HepG2 (cell line): ENCODE data around the gene PPP1R12B. TPM values are rescaled to one million over a fixed set of nuclear protein-coding genes. Genes with fewer than 3 reads are reported as not detected.

ENCODE experiments used
- BCL6 ChIP-seq: IDR thresholded peaks from 2 replicates; pipeline ENCODE4 v1.6.1; 2016; ENCODE audit warnings: missing genetic modification reagents, missing compliant biosample characterization
- CBX1 ChIP-seq: IDR thresholded peaks from one replicate; pipeline ENCODE4 v1.6.1; 2016; ENCODE audit warnings: antibody characterized with exemption, low read depth
- ELF1 ChIP-seq: sonication (generic); formaldehyde crosslinking; IDR thresholded peaks from 2 replicates; pipeline ENCODE4 v1.4.0; 2020; ENCODE audit warnings: missing genetic modification reagents
- HDAC2 ChIP-seq: sonication (generic); formaldehyde crosslinking; IDR thresholded peaks from 2 replicates; pipeline ENCODE4 v1.4.0; 2020; ENCODE audit warnings: missing genetic modification reagents
- HNRNPL ChIP-seq: fragments of 200-400 bp; formaldehyde crosslinking; IDR thresholded peaks from 2 replicates; pipeline ENCODE4 v1.6.1; 2017; ENCODE audit warnings: mild to moderate bottlenecking, low read depth, low read length
- MEIS2 ChIP-seq: sonication (generic); formaldehyde crosslinking; IDR thresholded peaks from 2 replicates; pipeline ENCODE4 v1.9.0; 2021; ENCODE audit warnings: mild to moderate bottlenecking, missing genetic modification reagents
- RARA ChIP-seq: IDR thresholded peaks from 2 replicates; pipeline ENCODE4 v1.6.1; 2016; ENCODE audit warnings: missing genetic modification reagents, missing compliant biosample characterization
- ZBTB38 ChIP-seq: sonication (generic); formaldehyde crosslinking; IDR thresholded peaks from 2 replicates; pipeline ENCODE4 v1.5.1; 2020; ENCODE audit warnings: mild to moderate bottlenecking, missing genetic modification reagents
- ZFX ChIP-seq: sonication (generic); formaldehyde crosslinking; IDR thresholded peaks from 2 replicates; pipeline ENCODE4 v1.4.0; 2020; ENCODE audit warnings: mild to moderate bottlenecking, low read depth, missing genetic modification reagents, moderate library complexity
- ZFY ChIP-seq: sonication (generic); formaldehyde crosslinking; IDR thresholded peaks from 2 replicates; pipeline ENCODE4 v1.4.0; 2020; ENCODE audit warnings: missing genetic modification reagents
- ZIK1 ChIP-seq: sonication (generic); formaldehyde crosslinking; IDR thresholded peaks from 2 replicates; pipeline ENCODE4 v1.5.0; 2020; ENCODE audit warnings: mild to moderate bottlenecking, low read depth, missing genetic modification reagents, borderline replicate concordance
- ZNF292 ChIP-seq: sonication (generic); formaldehyde crosslinking; IDR thresholded peaks from 2 replicates; pipeline ENCODE4 v1.8.1; 2022; ENCODE audit warnings: mild to moderate bottlenecking, low read depth, missing genetic modification reagents, borderline replicate concordance
- ZNF501 ChIP-seq: sonication (generic); formaldehyde crosslinking; IDR thresholded peaks from 2 replicates; pipeline ENCODE4 v1.5.1; 2020; ENCODE audit warnings: mild to moderate bottlenecking, moderate library complexity, missing genetic modification reagents
- polyA plus RNA-seq, 8 experiments: library from polyadenylated mRNA; depleted of rRNA in 3 of 8; stranded (reverse) in 7 of 8; unstranded in 1 of 8; fragments of >200 nt; fragmentation: Illumina TruSeq in 4 of 8; extraction: Trizol in 4 of 8; gene quantifications; 2 replicates each; pipeline versions ENCODE4 v1.2.1 to v1.2.3, GENCODE V29; 2011 to 2016; ENCODE audit warnings: low read depth in 4 of 8, missing spikeins in 1 of 8, mixed read lengths in 1 of 8; ENCODE audit not compliant: insufficient read depth in 1 of 8
- total RNA-seq, 5 experiments: library from RNA; depleted of rRNA; stranded (reverse); fragments of >200 nt; fragmentation: Illumina TruSeq; extraction: Trizol; gene quantifications; 2 replicates each; pipeline ENCODE4 v1.2.3, GENCODE V29; 2016; ENCODE audit warnings: low read depth in 1 of 5
- TF ChIP-seq, protein P1 (sequence below): sonication (generic); formaldehyde crosslinking; IDR thresholded peaks from 2 replicates; pipeline ENCODE4 v1.4.0; 2020; ENCODE audit warnings: missing genetic modification reagents
- TF ChIP-seq, protein P2 (sequence below): sonication (generic); formaldehyde crosslinking; IDR thresholded peaks from 2 replicates; pipeline ENCODE4 v1.8.0; 2022; ENCODE audit warnings: missing genetic modification reagents, mild to moderate bottlenecking, moderate library complexity, borderline replicate concordance
- TF ChIP-seq, protein P3 (sequence below): sonication (generic); formaldehyde crosslinking; IDR thresholded peaks from 2 replicates; pipeline ENCODE4 v1.8.1; 2023; ENCODE audit warnings: mild to moderate bottlenecking, missing genetic modification reagents
- TF ChIP-seq, protein P4 (sequence below): sonication (generic); formaldehyde crosslinking; IDR thresholded peaks from 2 replicates; pipeline ENCODE4 v1.5.1; 2020; ENCODE audit warnings: mild to moderate bottlenecking, missing genetic modification reagents, moderate library complexity

Gene PPP1R12B
- total and polyA plus RNA-seq, 2 of the 13 experiments (the other 11 are each of a cell fraction or from before 2014, with no cell fraction given), result 12.0 to 13.6 TPM

DNA sequence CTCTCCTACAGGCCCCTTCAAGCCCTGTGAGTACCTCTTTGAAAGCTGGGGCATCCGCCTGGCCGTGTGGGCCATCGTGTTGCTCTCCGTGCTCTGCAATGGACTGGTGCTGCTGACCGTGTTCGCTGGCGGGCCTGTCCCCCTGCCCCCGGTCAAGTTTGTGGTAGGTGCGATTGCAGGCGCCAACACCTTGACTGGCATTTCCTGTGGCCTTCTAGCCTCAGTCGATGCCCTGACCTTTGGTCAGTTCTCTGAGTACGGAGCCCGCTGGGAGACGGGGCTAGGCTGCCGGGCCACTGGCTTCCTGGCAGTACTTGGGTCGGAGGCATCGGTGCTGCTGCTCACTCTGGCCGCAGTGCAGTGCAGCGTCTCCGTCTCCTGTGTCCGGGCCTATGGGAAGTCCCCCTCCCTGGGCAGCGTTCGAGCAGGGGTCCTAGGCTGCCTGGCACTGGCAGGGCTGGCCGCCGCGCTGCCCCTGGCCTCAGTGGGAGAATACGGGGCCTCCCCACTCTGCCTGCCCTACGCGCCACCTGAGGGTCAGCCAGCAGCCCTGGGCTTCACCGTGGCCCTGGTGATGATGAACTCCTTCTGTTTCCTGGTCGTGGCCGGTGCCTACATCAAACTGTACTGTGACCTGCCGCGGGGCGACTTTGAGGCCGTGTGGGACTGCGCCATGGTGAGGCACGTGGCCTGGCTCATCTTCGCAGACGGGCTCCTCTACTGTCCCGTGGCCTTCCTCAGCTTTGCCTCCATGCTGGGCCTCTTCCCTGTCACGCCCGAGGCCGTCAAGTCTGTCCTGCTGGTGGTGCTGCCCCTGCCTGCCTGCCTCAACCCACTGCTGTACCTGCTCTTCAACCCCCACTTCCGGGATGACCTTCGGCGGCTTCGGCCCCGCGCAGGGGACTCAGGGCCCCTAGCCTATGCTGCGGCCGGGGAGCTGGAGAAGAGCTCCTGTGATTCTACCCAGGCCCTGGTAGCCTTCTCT is 30.3 kb upstream of the PPP1R12B start (continued):
- TF ChIP-seq, protein P1, sequence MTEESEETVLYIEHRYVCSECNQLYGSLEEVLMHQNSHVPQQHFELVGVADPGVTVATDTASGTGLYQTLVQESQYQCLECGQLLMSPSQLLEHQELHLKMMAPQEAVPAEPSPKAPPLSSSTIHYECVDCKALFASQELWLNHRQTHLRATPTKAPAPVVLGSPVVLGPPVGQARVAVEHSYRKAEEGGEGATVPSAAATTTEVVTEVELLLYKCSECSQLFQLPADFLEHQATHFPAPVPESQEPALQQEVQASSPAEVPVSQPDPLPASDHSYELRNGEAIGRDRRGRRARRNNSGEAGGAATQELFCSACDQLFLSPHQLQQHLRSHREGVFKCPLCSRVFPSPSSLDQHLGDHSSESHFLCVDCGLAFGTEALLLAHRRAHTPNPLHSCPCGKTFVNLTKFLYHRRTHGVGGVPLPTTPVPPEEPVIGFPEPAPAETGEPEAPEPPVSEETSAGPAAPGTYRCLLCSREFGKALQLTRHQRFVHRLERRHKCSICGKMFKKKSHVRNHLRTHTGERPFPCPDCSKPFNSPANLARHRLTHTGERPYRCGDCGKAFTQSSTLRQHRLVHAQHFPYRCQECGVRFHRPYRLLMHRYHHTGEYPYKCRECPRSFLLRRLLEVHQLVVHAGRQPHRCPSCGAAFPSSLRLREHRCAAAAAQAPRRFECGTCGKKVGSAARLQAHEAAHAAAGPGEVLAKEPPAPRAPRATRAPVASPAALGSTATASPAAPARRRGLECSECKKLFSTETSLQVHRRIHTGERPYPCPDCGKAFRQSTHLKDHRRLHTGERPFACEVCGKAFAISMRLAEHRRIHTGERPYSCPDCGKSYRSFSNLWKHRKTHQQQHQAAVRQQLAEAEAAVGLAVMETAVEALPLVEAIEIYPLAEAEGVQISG (CRISPR knock-in tag), result 0 out of 2 replicates have a peak, but pooled peaks have one; percentile 26
- TF ChIP-seq ZNF292 (CRISPR knock-in tag) (0 out of 2 replicates have a peak, but pooled peaks have one; percentile 33), MEIS2 (CRISPR knock-in tag) (peak; percentile 56; the same call in 1 of the 2 replicates), HDAC2 (peak; percentile 39; the same call in 1 of the 2 replicates), ZBTB38 (CRISPR knock-in tag) (peak; percentile 42; the same call in 1 of the 2 replicates), RARA (CRISPR knock-in tag) (peak; percentile 85), ZNF501 (0 out of 2 replicates have a peak, but pooled peaks have one; percentile 45), HNRNPL (peak; percentile 82), ZFY (0 out of 2 replicates have a peak, but pooled peaks have one; percentile 33), ZIK1 (CRISPR knock-in tag) (peak; percentile 13; the same call in 1 of the 2 replicates), ZFX (CRISPR knock-in tag) (peak; percentile 31; the same call in 1 of the 2 replicates), ELF1 (CRISPR knock-in tag) (no peak), CBX1 (peak; percentile 47), BCL6 (CRISPR knock-in tag) (peak; percentile 56)
- TF ChIP-seq, protein P2, sequence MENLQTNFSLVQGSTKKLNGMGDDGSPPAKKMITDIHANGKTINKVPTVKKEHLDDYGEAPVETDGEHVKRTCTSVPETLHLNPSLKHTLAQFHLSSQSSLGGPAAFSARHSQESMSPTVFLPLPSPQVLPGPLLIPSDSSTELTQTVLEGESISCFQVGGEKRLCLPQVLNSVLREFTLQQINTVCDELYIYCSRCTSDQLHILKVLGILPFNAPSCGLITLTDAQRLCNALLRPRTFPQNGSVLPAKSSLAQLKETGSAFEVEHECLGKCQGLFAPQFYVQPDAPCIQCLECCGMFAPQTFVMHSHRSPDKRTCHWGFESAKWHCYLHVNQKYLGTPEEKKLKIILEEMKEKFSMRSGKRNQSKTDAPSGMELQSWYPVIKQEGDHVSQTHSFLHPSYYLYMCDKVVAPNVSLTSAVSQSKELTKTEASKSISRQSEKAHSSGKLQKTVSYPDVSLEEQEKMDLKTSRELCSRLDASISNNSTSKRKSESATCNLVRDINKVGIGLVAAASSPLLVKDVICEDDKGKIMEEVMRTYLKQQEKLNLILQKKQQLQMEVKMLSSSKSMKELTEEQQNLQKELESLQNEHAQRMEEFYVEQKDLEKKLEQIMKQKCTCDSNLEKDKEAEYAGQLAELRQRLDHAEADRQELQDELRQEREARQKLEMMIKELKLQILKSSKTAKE (CRISPR knock-in tag), result 0 out of 2 replicates have a peak, but pooled peaks have one; percentile 57
- TF ChIP-seq, protein P3, sequence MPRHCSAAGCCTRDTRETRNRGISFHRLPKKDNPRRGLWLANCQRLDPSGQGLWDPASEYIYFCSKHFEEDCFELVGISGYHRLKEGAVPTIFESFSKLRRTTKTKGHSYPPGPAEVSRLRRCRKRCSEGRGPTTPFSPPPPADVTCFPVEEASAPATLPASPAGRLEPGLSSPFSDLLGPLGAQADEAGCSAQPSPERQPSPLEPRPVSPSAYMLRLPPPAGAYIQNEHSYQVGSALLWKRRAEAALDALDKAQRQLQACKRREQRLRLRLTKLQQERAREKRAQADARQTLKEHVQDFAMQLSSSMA (CRISPR knock-in tag), result no peak
- TF ChIP-seq, protein P4, sequence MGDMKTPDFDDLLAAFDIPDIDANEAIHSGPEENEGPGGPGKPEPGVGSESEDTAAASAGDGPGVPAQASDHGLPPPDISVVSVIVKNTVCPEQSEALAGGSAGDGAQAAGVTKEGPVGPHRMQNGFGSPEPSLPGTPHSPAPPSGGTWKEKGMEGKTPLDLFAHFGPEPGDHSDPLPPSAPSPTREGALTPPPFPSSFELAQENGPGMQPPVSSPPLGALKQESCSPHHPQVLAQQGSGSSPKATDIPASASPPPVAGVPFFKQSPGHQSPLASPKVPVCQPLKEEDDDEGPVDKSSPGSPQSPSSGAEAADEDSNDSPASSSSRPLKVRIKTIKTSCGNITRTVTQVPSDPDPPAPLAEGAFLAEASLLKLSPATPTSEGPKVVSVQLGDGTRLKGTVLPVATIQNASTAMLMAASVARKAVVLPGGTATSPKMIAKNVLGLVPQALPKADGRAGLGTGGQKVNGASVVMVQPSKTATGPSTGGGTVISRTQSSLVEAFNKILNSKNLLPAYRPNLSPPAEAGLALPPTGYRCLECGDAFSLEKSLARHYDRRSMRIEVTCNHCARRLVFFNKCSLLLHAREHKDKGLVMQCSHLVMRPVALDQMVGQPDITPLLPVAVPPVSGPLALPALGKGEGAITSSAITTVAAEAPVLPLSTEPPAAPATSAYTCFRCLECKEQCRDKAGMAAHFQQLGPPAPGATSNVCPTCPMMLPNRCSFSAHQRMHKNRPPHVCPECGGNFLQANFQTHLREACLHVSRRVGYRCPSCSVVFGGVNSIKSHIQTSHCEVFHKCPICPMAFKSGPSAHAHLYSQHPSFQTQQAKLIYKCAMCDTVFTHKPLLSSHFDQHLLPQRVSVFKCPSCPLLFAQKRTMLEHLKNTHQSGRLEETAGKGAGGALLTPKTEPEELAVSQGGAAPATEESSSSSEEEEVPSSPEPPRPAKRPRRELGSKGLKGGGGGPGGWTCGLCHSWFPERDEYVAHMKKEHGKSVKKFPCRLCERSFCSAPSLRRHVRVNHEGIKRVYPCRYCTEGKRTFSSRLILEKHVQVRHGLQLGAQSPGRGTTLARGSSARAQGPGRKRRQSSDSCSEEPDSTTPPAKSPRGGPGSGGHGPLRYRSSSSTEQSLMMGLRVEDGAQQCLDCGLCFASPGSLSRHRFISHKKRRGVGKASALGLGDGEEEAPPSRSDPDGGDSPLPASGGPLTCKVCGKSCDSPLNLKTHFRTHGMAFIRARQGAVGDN (CRISPR knock-in tag), result peak; percentile 78
